Measurements from ENCODE around the gene CCDC12.
A peak's percentile ranks its signal among the peaks of the same experiment; 100 is the strongest.

The CCDC12 gene

GRCh38 chr3:46935168-46935858 is 41.2 kb downstream of the CCDC12 start:
- DNase-seq = no peak

- DNase-seq = no peak
These were observed 41.9 kb downstream of the CCDC12 start for GRCh38 chr3:46934498-46935167.

GRCh38 chr3:46934072-46934471 is 42.5 kb downstream of the CCDC12 start:
- DNase-seq = no peak

- DNase-seq = no peak
These were observed 43.3 kb downstream of the CCDC12 start for GRCh38 chr3:46933261-46933660.

GRCh38 chr3:46932455-46933225 is 43.9 kb downstream of the CCDC12 start:
- no peak for DNase-seq

GRCh38 chr3:46931631-46932331 is 44.8 kb downstream of the CCDC12 start:
- DNase-seq = peak; percentile 32

GRCh38 chr3:46930945-46931403 is 45.6 kb downstream of the CCDC12 start:
- DNase-seq = no peak

- no peak for DNase-seq
These were observed 46.2 kb downstream of the CCDC12 start for GRCh38 chr3:46930166-46930944.

- no peak for DNase-seq
These were observed 47.2 kb downstream of the CCDC12 start for GRCh38 chr3:46929324-46929723.

GRCh38 chr3:46928282-46928681 is 48.3 kb downstream of the CCDC12 start:
- peak; percentile 53 for DNase-seq

- no peak for DNase-seq
These were observed 48.8 kb downstream of the CCDC12 start for GRCh38 chr3:46927718-46928073.

GRCh38 chr3:46926871-46927717 is 49.5 kb downstream of the CCDC12 start:
- peak; percentile 11 for DNase-seq

- no peak for DNase-seq
These were observed 50.1 kb downstream of the CCDC12 start for GRCh38 chr3:46926447-46926846.

- no peak for DNase-seq
These were observed 50.5 kb downstream of the CCDC12 start for GRCh38 chr3:46926039-46926438.

GRCh38 chr3:46925585-46925934 is 51.0 kb downstream of the CCDC12 start:
- DNase-seq = no peak

- no peak for DNase-seq
These were observed 51.5 kb downstream of the CCDC12 start for GRCh38 chr3:46924921-46925584.

- DNase-seq = peak; percentile 41
These were observed 52.8 kb downstream of the CCDC12 start for GRCh38 chr3:46923559-46924350.

- no peak for DNase-seq
These were observed 53.5 kb downstream of the CCDC12 start for GRCh38 chr3:46922871-46923558.

GRCh38 chr3:46922426-46922825 is 54.1 kb downstream of the CCDC12 start:
- no peak for DNase-seq
